K562 (cell line): ENCODE data around the gene IMMP2L. TPM values are rescaled to one million over a fixed set of nuclear protein-coding genes. Genes with fewer than 3 reads are reported as not detected.

Source experiments
- ATAC-seq: fragments of 200-7000 bp; cut with Tn5 transposase; 3 replicates; pipeline ENCODE4 v1.9.1; 2020; ENCODE audit warnings: moderate library complexity
- BruUV-seq: library from RNA; stranded (reverse); fragments of 400-500 nt; replicated peaks from 2 replicates; lab custom pipeline; 2021; lab: Mats Ljungman, UMichigan
- CTCF ChIA-PET: fragments of 300-600 bp; formaldehyde crosslinking; extraction: SDS; loops from one replicate; lab custom pipeline; 2021; ENCODE audit warnings: low intra/inter-chr PET ratio; lab: Yijun Ruan, JAX
- POLR2A ChIA-PET: fragments of 300-600, 350-650 bp; sonication (Branson Sonifier 250); formaldehyde crosslinking; extraction: SDS; loops from one replicate; lab custom pipeline; 2021; ENCODE audit warnings: antibody characterized with exemption, inconsistent platforms; lab: Yijun Ruan, JAX
- DNase-seq, 4 experiments: peaks; one replicate each; pipeline versions ENCODE4 v3.0.0 to v3.0.0-alpha.2; 2011 to 2018; ENCODE audit warnings: low spot score in 3 of 4, mixed read lengths in 3 of 4; ENCODE audit errors: extremely low read depth in 1 of 4
- FAIRE-seq: peaks from 2 replicates; lab custom pipeline; 2011; peaks lifted over from hg19 to GRCh38; lab: Jason Lieb, UNC
- H2AFZ ChIP-seq: 2 replicates; pipeline ENCODE4 v1.6.0; 2011; ENCODE audit warnings: low read depth, low read length, control low read depth, inconsistent platforms
- H3K27ac ChIP-seq: fragments of 200-600 bp; 3 replicates; pipeline ENCODE4 v1.8.0; 2011; ENCODE audit warnings: low read depth, mild to moderate bottlenecking, control low read depth, inconsistent platforms, low read length, moderate library complexity, mixed read lengths; ENCODE audit errors: extremely low read depth
- H3K27me3 ChIP-seq, 2 experiments: fragments of 300-600 bp in 1 of 2; 2 replicates in 1 of 2; 3 replicates in 1 of 2; pipeline versions ENCODE4 v1.6.0 to v1.8.0; 2011; ENCODE audit warnings: inconsistent platforms in 2 of 2, low read length in 2 of 2, mild to moderate bottlenecking in 1 of 2, mixed read lengths in 1 of 2, moderate library complexity in 1 of 2; ENCODE audit not compliant: control insufficient read depth in 2 of 2, insufficient read depth in 2 of 2
- H3K36me3 ChIP-seq: fragments of 300-600 bp; 3 replicates; pipeline ENCODE4 v1.8.0; 2011; ENCODE audit warnings: mild to moderate bottlenecking, low read length, inconsistent platforms; ENCODE audit not compliant: control insufficient read depth, insufficient read depth
- H3K4me1 ChIP-seq, 2 experiments: fragments of 200-600 bp in 1 of 2; replicated peaks in 1 of 2; 2 replicates in 1 of 2; 3 replicates in 1 of 2; pipeline versions ENCODE4 v1.5.1 to v1.8.0; 2011; ENCODE audit warnings: inconsistent platforms in 2 of 2, low read length in 2 of 2, mild to moderate bottlenecking in 1 of 2, mixed read lengths in 1 of 2, moderate library complexity in 1 of 2; ENCODE audit not compliant: control insufficient read depth in 2 of 2, insufficient read depth in 2 of 2
- H3K4me2 ChIP-seq: 2 replicates; pipeline ENCODE4 v1.6.1; 2011; ENCODE audit warnings: low read length, control low read depth, inconsistent platforms, mixed read lengths; ENCODE audit not compliant: insufficient read depth
- H3K4me3 ChIP-seq: fragments of 200-600 bp; sonication (generic), shearing (Covaris generic); 2 replicates; pipeline ENCODE4 v1.5.1; 2016; ENCODE audit warnings: control low read depth, inconsistent platforms
- H3K79me2 ChIP-seq: fragments of 200-600 bp; 3 replicates; pipeline ENCODE4 v1.8.0; 2011; ENCODE audit warnings: low read length, inconsistent platforms; ENCODE audit not compliant: control insufficient read depth, insufficient read depth
- H3K9ac ChIP-seq, 2 experiments: 2 replicates each; pipeline versions ENCODE4 v1.6.0 to v1.6.1; 2011; ENCODE audit warnings: low read depth in 2 of 2, low read length in 2 of 2, control low read depth in 1 of 2, inconsistent platforms in 1 of 2, mild to moderate bottlenecking in 1 of 2, mixed read lengths in 1 of 2; ENCODE audit not compliant: insufficient read depth in 1 of 2
- H3K9me1 ChIP-seq: one replicate; pipeline ENCODE4 v1.6.0; 2011; ENCODE audit warnings: inconsistent platforms, mild to moderate bottlenecking, low read length, moderate library complexity; ENCODE audit not compliant: control insufficient read depth, insufficient read depth
- H3K9me3 ChIP-seq: replicated peaks from 2 replicates; pipeline ENCODE4 v1.5.1; 2011; ENCODE audit warnings: low read depth, low read length, inconsistent platforms; ENCODE audit not compliant: control insufficient read depth, insufficient read depth
- H4K20me1 ChIP-seq: replicated peaks from 2 replicates; pipeline ENCODE4 v1.6.1; 2011; ENCODE audit warnings: low read length, inconsistent platforms, mixed read lengths; ENCODE audit not compliant: control insufficient read depth, insufficient read depth
- DLX4 ChIP-seq: fragments of 250-450 bp; sonication (Bioruptor Pico); IDR thresholded peaks from 2 replicates; pipeline ENCODE4 v1.6.1; 2021; ENCODE audit warnings: mild to moderate bottlenecking
- EGR1 ChIP-seq: fragments of 450-650 bp; conservative IDR thresholded peaks from 2 replicates; pipeline ENCODE4 v1.6.1; 2017; ENCODE audit warnings: mild to moderate bottlenecking
- GABPB1 ChIP-seq: sonication (generic); formaldehyde crosslinking; IDR thresholded peaks from 2 replicates; pipeline ENCODE4 v1.8.0; 2022; ENCODE audit warnings: mild to moderate bottlenecking, missing genetic modification reagents
- GTF2E2 ChIP-seq: fragments of 200-800 bp; sonication (Bioruptor generic); IDR thresholded peaks from 2 replicates; pipeline ENCODE4 v1.6.1; 2016; ENCODE audit warnings: missing genetic modification characterization, missing compliant biosample characterization
- HBP1 ChIP-seq: fragments of 450-650 bp; formaldehyde crosslinking; IDR thresholded peaks from 2 replicates; pipeline ENCODE4 v1.4.0; 2022; ENCODE audit warnings: missing genetic modification characterization
- HEY1 ChIP-seq: fragments of 250-450 bp; sonication (Bioruptor Pico); IDR thresholded peaks from 2 replicates; pipeline ENCODE4 v1.5.0; 2020; ENCODE audit warnings: mild to moderate bottlenecking, moderate library complexity, borderline replicate concordance
- L3MBTL2 ChIP-seq: fragments of 450-650 bp; IDR thresholded peaks from 2 replicates; pipeline ENCODE4 v1.6.1; 2016; ENCODE audit warnings: mild to moderate bottlenecking, moderate library complexity
- MBD1 ChIP-seq: fragments of 250-450 bp; sonication (Bioruptor Pico); IDR thresholded peaks from 2 replicates; pipeline ENCODE4 v1.8.0; 2022; ENCODE audit warnings: inconsistent platforms
- MCM7 ChIP-seq, 2 experiments: fragments of 450-650 bp; IDR thresholded peaks; 2 replicates each; pipeline ENCODE4 v1.6.1; 2016 to 2018
- RBFOX2 ChIP-seq: fragments of 200-400 bp; formaldehyde crosslinking; IDR thresholded peaks from 2 replicates; pipeline ENCODE4 v1.6.1; 2017; ENCODE audit warnings: low read depth, mild to moderate bottlenecking, low read length, moderate library complexity
- ZC3H8 ChIP-seq: fragments of 450-650 bp; IDR thresholded peaks from 2 replicates; pipeline ENCODE4 v1.6.1; 2017
- ZKSCAN1 ChIP-seq: fragments of 150-350 bp; IDR thresholded peaks from 2 replicates; pipeline ENCODE4 v1.6.1; 2016; ENCODE audit warnings: low read depth, low read length
- ZNF311 ChIP-seq: fragments of 250-450 bp; sonication (Bioruptor Pico); IDR thresholded peaks from 2 replicates; pipeline ENCODE4 v1.4.0; 2020; ENCODE audit warnings: mild to moderate bottlenecking, moderate library complexity
- ZNF431 ChIP-seq: sonication (generic); formaldehyde crosslinking; IDR thresholded peaks from 2 replicates; pipeline ENCODE4 v1.8.0; 2022; ENCODE audit warnings: mild to moderate bottlenecking, missing genetic modification reagents
- WGBS: fragments of 100-300 bp; shearing (Covaris generic); methylation state at CpG from one replicate; pipeline ENCODE4 v1.1.6; 2016; ENCODE audit warnings: low coverage, mixed read lengths; ENCODE audit not compliant: insufficient coverage; ENCODE audit errors: missing lambda C conversion rate; 5-methylcytosine and 5-hydroxymethylcytosine counted together
- in situ Hi-C: fragments of 300-500 bp; cut with MboI; formaldehyde crosslinking; loops from 4 replicates; pipeline ENCODE4 v1.15.0; 2018; ENCODE audit warnings: inconsistent platforms, mixed read lengths
- intact Hi-C: fragments of 100-400 bp; cut with micrococcal nuclease; formaldehyde crosslinking; loops from 2 replicates; pipeline ENCODE4 v1.14.2; 2022
- polyA plus RNA-seq, 8 experiments: library from polyadenylated mRNA; depleted of rRNA in 4 of 8; stranded (reverse) in 5 of 8; unstranded in 3 of 8; fragments of >200 nt; fragmentation: Nextera tagmentation in 2 of 8; fragmentation: Illumina TruSeq in 1 of 8; extraction: Ambion mirVana in 2 of 8; extraction: Trizol in 1 of 8; gene quantifications; 2 replicates each; pipeline versions ENCODE4 v1.2.1 to v1.2.3, GENCODE V29; 2011 to 2014; ENCODE audit warnings: inconsistent platforms in 1 of 8, missing spikeins in 1 of 8
- total RNA-seq, 7 experiments: library from RNA; depleted of rRNA in 6 of 7; stranded (reverse); fragments of >200 nt in 6 of 7; fragmentation: Illumina TruSeq in 2 of 7; extraction: Trizol in 2 of 7; gene quantifications; 2 replicates each; pipeline versions ENCODE4 v1.2.1 to v1.2.3, GENCODE V29; 2011 to 2021; ENCODE audit warnings: low replicate concordance in 1 of 7

The IMMP2L gene
- total and polyA plus RNA-seq, 9 of the 15 experiments (the other 6 are each of a cell fraction or from before 2014, with no cell fraction given), result 29.7 to 116 (median 53.0) TPM

GRCh38 chr7:111265394-111265793, 296.9 kb downstream of the IMMP2L start (continued):
- TF ChIP-seq HEY1, result no peak
- no peak for TF ChIP-seq ZC3H8
- no peak for TF ChIP-seq GTF2E2
- no peak for TF ChIP-seq ZNF311 (CRISPR knock-in tag)
- no peak for TF ChIP-seq ZKSCAN1
- no peak for TF ChIP-seq DLX4
- TF ChIP-seq HBP1 (CRISPR knock-in tag), result no peak

- H3K27me3 ChIP-seq, result no peaks in the 10 kb centered on the region
- H2AFZ ChIP-seq, result no peak overlapping the region
- ATAC-seq, result no peak
- no peak for DNase-seq
- H3K4me2 ChIP-seq, result no peak overlapping the region
- no peaks in the 10 kb centered on the region for H3K36me3 ChIP-seq
- H3K9me3 ChIP-seq, result no peaks in the 10 kb centered on the region
- WGBS, result 71% methylated on average over 1 of the region's 1 CpG
- POLR2A ChIA-PET, result no interaction called here
- no peaks in the 10 kb centered on the region for H3K9me1 ChIP-seq
- FAIRE-seq, result no peak
- no TSS peak for BruUV-seq
- CTCF ChIA-PET, result no interaction called here
- no peaks in the 10 kb centered on the region for H3K79me2 ChIP-seq
- H3K4me3 ChIP-seq, result no peak overlapping the region
- H3K27ac ChIP-seq, result no peak overlapping the region
- no peaks in the 10 kb centered on the region for H4K20me1 ChIP-seq
- in situ Hi-C loops (no loop called here), intact Hi-C loops (no loop called here)
- TF ChIP-seq MBD1 (CRISPR knock-in tag) (no peak), GABPB1 (CRISPR knock-in tag) (no peak), L3MBTL2 (no peak), ZNF431 (CRISPR knock-in tag) (no peak), RBFOX2 (no peak), EGR1 (no peak), MCM7 (IDR thresholded peaks at IDR 0.05) (no peak)
- no peaks in the 10 kb centered on the region for H3K4me1 ChIP-seq
- no peak overlapping the region for H3K9ac ChIP-seq
Measured at GRCh38 chr7:111264981-111265380, 297.3 kb downstream of the IMMP2L start.
